Peyer's patch (tissue), 4 donors: ENCODE data around the gene KDM6A. TPM values are rescaled to one million over a fixed set of nuclear protein-coding genes. Genes with fewer than 3 reads are reported as not detected.

Experiments
- DNase-seq, 3 donors: peaks; one replicate each; pipeline ENCODE4 v3.0.0-alpha.2; 2017 to 2019
- H3K27ac ChIP-seq, 4 donors: fragments of 200-600 bp; sonication (generic); one replicate each; pipeline ENCODE4 v1.5.1; 2016 to 2019
- H3K27me3 ChIP-seq, 2 donors: fragments of 200-600 bp; sonication (generic); one replicate each; pipeline ENCODE4 v1.5.1; 2019
- H3K36me3 ChIP-seq, 3 donors: fragments of 200-600 bp; sonication (generic); one replicate each; pipeline ENCODE4 v1.5.1; 2016 to 2019
- H3K4me1 ChIP-seq, 4 donors: fragments of 200-600 bp; sonication (generic); one replicate each; pipeline ENCODE4 v1.5.1; 2016 to 2019
- H3K4me3 ChIP-seq, 4 donors: fragments of 200-600 bp; sonication (generic); 1 replicate in 3 of 4; 2 replicates in 1 of 4; pipeline ENCODE4 v1.5.1; 2016 to 2019; ENCODE audit warnings: mild to moderate bottlenecking in 1 of 4
- H3K9me3 ChIP-seq, 4 donors: fragments of 200-600 bp; sonication (generic); one replicate each; pipeline ENCODE4 v1.5.1; 2016 to 2019; ENCODE audit warnings: mild to moderate bottlenecking in 1 of 4
- CTCF ChIP-seq, 6 experiments: fragments of 450-650 bp in 4 of 6; fragments of 200-600 bp in 2 of 6; sonication (generic) in 1 of 6; IDR thresholded peaks; one replicate each; pipeline ENCODE4 v1.5.1; 2017 to 2019; ENCODE audit warnings: antibody characterized with exemption in 6 of 6, mild to moderate bottlenecking in 3 of 6, moderate library complexity in 1 of 6
- POLR2A ChIP-seq, 2 donors: fragments of 450-650 bp; IDR thresholded peaks; one replicate each; pipeline ENCODE4 v1.5.1; 2017; ENCODE audit warnings: antibody characterized with exemption in 2 of 2, mild to moderate bottlenecking in 2 of 2, moderate library complexity in 2 of 2
- total RNA-seq, 4 donors: library from RNA; depleted of rRNA; stranded (reverse); fragments of >200 nt; gene quantifications; one replicate each; pipeline ENCODE4 v1.1.0, GENCODE V29; 2016

The KDM6A gene
- total RNA-seq, 4 donors from 2014 or later, result 40.4 to 83.2 (median 73.7) TPM

- peak; percentile 48 to 77 (median 61) for DNase-seq
- TF ChIP-seq CTCF (IDR thresholded peaks at IDR 0.05), result no peak
- TF ChIP-seq POLR2A (IDR thresholded peaks at IDR 0.05), result no peak
- H3K27me3 ChIP-seq, result no peaks in the 10 kb centered on the region
- peak overlapping the region; percentile 84 to 97 (median 94) for H3K4me3 ChIP-seq
- no peaks in the 10 kb centered on the region for H3K4me1 ChIP-seq
- H3K9me3 ChIP-seq, result no peaks in the 10 kb centered on the region
- peak overlapping the region; percentile 99 to 100 (median 99) for H3K27ac ChIP-seq
- no peaks in the 10 kb centered on the region for H3K36me3 ChIP-seq
Measured at GRCh38 chrX:44873415-44874276, 658 bp downstream of the KDM6A start.

GRCh38 chrX:44874420-44875184, 1.6 kb downstream of the KDM6A start:
- Histone ChIP-seq H3K4me3 (peak overlapping the region; percentile 84 to 97 (median 94)), H3K4me1 (no peaks in the 10 kb centered on the region), H3K27ac (peak overlapping the region; percentile 99 to 100 (median 99)), H3K36me3 (no peaks in the 10 kb centered on the region), H3K27me3 (no peaks in the 10 kb centered on the region), H3K9me3 (no peaks in the 10 kb centered on the region)
- TF ChIP-seq CTCF (IDR thresholded peaks at IDR 0.05) (no peak), POLR2A (IDR thresholded peaks at IDR 0.05) (no peak)
- DNase-seq, result peak in 2 of 3 donors; percentile 58 to 64

GRCh38 chrX:44875185-44875489, 2.1 kb downstream of the KDM6A start:
- no peak for TF ChIP-seq POLR2A (IDR thresholded peaks at IDR 0.05)
- no peak for TF ChIP-seq CTCF (IDR thresholded peaks at IDR 0.05)
- peak overlapping the region in 3 of 4 donors; percentile 99 to 100 (median 99) for H3K27ac ChIP-seq
- no peaks in the 10 kb centered on the region for H3K4me1 ChIP-seq
- H3K27me3 ChIP-seq, result no peaks in the 10 kb centered on the region
- H3K36me3 ChIP-seq, result no peaks in the 10 kb centered on the region
- no peak for DNase-seq
- no peaks in the 10 kb centered on the region for H3K9me3 ChIP-seq
- peak overlapping the region; percentile 84 to 97 (median 94) for H3K4me3 ChIP-seq

GRCh38 chrX:44876086-44876485, 3.1 kb downstream of the KDM6A start:
- no peak for TF ChIP-seq CTCF (IDR thresholded peaks at IDR 0.05)
- TF ChIP-seq POLR2A (IDR thresholded peaks at IDR 0.05), result no peak
- Histone ChIP-seq H3K9me3 (no peaks in the 10 kb centered on the region), H3K4me1 (no peaks in the 10 kb centered on the region), H3K27me3 (no peaks in the 10 kb centered on the region), H3K27ac (no peak overlapping the region), H3K36me3 (no peaks in the 10 kb centered on the region), H3K4me3 (peak overlapping the region in 2 of 4 donors; percentile 93 to 97)
- DNase-seq, result no peak

- TF ChIP-seq CTCF (IDR thresholded peaks at IDR 0.05) (no peak), POLR2A (IDR thresholded peaks at IDR 0.05) (no peak)
- no peaks in the 10 kb centered on the region for H3K27me3 ChIP-seq
- no peak overlapping the region for H3K4me3 ChIP-seq
- DNase-seq, result no peak
- H3K27ac ChIP-seq, result no peak overlapping the region
- no peaks in the 10 kb centered on the region for H3K36me3 ChIP-seq
- no peaks in the 10 kb centered on the region for H3K4me1 ChIP-seq
- H3K9me3 ChIP-seq, result no peaks in the 10 kb centered on the region
Measured at GRCh38 chrX:44876767-44877166, 3.8 kb downstream of the KDM6A start.
